AG09319 (cell line): ENCODE results near the gene DLGAP4.

Experiments used
- DNase-seq: peaks from one replicate; pipeline ENCODE4 v3.0.0-alpha.2; 2010; ENCODE audit warnings: low read depth; ENCODE audit errors: extremely low read depth
- TF ChIP-seq, protein P1 (sequence below): IDR thresholded peaks from 2 replicates; pipeline ENCODE4 v1.5.1; 2011; ENCODE audit warnings: low read depth, mild to moderate bottlenecking, inconsistent platforms, low read length, moderate library complexity

Gene DLGAP4

DNA sequence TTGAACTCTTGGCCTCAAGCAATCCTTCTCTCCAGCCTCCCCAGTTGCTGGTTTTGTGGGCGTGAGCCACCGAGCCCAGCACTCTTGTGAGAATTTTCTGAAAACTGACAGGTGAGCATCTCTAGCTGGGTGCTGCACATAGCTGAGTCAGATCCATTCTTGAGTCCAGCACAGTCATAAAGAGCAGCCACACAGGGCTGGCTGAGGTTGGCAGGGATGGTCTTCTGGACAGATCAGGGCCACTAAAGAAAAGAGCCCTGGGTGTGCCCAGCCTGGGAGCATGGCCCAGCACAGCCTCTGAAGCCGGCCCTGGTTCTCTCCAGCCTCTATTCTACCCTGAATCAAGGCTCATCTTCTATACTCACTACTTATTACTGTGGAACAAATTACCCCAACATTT is 11.5 kb downstream of the DLGAP4 start:
- DNase-seq = no peak
- TF ChIP-seq, protein P1, sequence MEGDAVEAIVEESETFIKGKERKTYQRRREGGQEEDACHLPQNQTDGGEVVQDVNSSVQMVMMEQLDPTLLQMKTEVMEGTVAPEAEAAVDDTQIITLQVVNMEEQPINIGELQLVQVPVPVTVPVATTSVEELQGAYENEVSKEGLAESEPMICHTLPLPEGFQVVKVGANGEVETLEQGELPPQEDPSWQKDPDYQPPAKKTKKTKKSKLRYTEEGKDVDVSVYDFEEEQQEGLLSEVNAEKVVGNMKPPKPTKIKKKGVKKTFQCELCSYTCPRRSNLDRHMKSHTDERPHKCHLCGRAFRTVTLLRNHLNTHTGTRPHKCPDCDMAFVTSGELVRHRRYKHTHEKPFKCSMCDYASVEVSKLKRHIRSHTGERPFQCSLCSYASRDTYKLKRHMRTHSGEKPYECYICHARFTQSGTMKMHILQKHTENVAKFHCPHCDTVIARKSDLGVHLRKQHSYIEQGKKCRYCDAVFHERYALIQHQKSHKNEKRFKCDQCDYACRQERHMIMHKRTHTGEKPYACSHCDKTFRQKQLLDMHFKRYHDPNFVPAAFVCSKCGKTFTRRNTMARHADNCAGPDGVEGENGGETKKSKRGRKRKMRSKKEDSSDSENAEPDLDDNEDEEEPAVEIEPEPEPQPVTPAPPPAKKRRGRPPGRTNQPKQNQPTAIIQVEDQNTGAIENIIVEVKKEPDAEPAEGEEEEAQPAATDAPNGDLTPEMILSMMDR = no peak

DNA sequence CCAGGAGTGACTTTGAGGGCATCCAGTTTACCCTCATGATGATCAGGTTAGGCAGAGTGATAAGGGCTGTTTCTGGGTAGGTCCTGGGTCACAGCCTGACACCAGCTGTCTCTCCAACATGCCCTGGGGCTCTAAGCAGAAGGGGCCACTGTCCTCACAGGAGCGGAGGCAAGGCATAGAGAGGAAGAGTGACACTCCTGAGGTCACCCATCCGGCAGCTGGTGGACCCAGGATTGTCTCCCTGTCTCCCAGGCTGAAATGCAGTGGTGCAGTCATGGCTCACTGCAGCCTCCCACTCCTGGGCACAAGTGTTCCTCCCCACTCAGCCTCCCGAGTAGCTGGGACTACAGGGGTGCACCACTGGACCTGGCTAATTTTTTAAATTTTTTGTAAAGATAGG is 12.0 kb downstream of the DLGAP4 start:
- no peak for DNase-seq
- TF ChIP-seq, protein P1 = no peak

DNA sequence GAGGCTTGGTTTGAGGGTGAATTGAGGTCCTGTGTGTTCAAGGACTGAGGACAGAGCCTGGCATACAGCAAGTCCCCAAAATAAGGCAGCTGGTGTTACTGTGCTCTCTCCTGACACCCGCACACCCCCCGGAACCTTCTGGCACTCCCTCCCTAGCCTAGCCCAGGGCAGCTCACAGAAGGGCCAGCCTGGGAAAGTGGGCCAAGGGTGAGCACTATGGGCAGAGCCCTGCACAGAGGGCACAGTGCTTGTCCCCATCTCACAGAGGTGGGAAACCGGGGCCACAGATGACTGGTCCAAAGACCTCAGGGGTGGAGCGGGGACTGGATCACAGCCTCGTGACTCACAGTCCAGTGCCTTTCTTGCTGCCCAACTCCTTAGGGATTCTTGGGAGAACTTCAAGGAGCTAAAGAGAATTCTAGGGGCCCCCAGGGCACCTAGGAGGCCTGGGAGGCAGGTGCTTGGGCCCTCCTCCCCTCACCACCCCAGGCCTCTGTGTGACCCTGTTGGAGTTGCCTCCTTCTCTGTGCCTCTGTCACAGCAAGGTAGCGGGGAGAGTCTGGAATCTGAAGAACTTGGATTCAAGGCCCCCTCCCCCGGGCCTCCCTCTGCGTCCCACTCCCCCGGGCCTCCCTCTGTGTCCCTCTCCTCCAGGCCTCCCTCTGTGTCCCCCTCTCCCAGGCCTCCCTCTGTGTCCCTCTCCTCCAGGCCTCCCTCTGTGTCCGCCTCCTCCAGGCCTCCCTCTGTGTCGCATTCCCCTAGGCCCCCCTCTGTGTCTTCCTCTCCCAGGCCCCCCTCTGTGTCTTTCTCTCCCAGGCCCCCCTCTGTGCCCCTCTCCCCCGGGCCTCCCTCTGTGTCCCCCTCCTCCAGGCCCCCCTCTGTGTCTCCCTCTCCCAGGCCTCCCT is 13.5 kb downstream of the DLGAP4 start:
- no peak for DNase-seq

DNA sequence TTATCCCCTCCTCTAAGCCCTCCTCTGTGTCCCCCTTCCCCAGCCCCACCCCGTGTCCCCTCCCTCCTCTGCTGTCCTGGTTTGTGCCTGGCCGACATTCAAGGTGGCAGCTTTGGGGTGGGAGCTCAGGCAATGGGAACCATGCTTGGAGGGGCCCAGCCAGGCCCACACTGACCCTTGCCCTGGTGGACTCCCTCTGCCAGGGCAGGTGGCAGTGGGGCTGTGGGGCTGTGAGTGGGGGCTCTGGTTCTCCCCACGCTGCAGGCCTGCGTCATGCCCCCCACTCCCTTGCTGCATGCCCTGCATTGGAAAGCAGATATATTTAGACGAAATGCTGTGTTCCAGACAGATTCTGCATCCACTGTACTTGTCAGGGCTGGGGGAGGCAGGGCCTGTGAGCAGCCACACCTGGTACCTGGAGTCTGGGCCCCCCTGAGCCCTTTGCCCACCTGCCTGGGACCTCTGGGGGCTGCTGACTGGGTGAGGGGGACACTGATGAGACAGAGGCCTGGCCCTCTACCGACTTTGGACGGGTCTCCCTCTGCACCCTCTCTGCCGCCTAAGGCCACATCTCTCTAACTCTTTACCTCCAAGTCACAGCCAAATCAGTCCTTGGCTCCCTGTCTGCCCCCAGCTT is 14.2 kb downstream of the DLGAP4 start:
- DNase-seq = no peak
- TF ChIP-seq, protein P1 = no peak

More for the DNA sequence above, 13.5 kb downstream of the DLGAP4 start:
- TF ChIP-seq, protein P1 = no peak

DNA sequence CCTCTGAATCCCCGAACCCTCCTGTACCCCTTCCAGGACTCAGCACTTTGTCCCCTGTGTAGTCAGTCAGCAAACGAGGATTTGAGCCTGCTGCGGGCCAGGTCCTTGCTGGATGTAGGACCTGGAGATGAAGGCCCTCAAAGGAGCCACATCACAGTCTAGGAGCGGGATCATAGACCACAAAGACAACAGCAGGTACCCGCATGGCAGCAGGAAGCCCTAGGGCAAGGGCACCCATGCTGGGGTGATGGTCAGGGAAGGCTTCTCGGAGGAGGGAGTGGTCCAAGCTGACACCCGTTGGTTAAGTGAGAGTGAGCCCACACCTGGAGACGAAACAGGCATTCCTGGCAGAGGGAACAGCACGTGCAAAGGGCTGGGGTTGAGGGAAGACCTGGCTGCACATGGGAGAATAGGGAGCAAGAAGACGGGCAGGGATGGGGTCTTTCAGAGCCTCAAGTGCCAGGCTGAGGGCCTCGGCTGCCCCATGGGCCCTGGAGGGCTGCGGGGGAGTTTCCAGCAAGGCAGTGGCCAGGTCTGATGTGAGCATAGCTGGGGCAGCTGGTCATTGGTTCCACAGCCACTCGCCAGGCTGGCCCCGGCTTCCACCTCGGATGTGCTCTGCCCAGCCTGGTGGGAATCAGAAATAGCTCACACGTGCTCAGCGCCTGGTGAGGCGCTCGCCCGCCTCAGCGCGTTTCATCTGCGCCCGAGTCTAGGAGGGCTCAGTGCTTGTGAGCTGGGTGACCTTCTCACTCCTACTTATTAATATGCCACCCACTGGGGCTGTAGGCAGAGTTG is 15.0 kb downstream of the DLGAP4 start:
- TF ChIP-seq, protein P1 = no peak
- DNase-seq = no peak

DNA sequence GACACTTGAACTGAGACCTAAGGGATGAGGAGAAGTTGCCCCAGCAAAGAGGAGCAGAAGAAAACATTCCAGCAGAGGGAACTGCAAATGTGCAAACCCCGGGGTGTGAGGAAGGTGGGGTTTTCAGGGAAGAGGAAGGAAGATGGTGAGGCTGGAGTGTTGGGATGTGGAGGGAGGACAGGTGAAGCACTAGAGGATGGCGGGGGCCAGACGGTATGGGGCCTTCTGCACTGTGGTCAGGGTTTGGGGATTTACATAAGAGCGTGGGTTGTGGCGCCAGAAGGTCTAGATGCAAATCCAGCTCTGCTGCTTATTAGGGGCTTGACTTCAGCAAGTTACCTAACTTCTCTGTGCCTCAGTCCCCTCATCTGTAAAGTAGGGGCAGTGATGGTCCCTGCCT is 16.0 kb downstream of the DLGAP4 start:
- DNase-seq = no peak
- TF ChIP-seq, protein P1 = no peak
